RWPE2 (cell line): ENCODE measurements around the gene MFF.
A peak's percentile ranks its signal among the peaks of the same experiment; 100 is the strongest.
"Not testable (repeated sequence)": the region's sequence is repeated elsewhere in the genome, so short reads cannot be mapped to it uniquely, and the experiment has no call there.

Experiments
- ATAC-seq: fragments of 200-7000 bp; cut with Tn5 transposase; 3 replicates; pipeline ENCODE4 v1.9.1; 2021; ENCODE audit warnings: low read depth
- DNase-seq: peaks from one replicate; pipeline ENCODE4 v3.0.0-alpha.2; 2020; ENCODE audit warnings: low spot score
- H3K27ac ChIP-seq: fragments of 450-650 bp; 2 replicates; pipeline ENCODE4 v1.5.1; 2017; ENCODE audit warnings: mild to moderate bottlenecking; ENCODE audit not compliant: poor library complexity, severe bottlenecking
- H3K27me3 ChIP-seq: fragments of 250-450 bp; sonication (Bioruptor Pico); 2 replicates; pipeline ENCODE4 v1.5.1; 2021; ENCODE audit warnings: mild to moderate bottlenecking, moderate library complexity; ENCODE audit not compliant: insufficient read depth, poor library complexity, severe bottlenecking
- H3K36me3 ChIP-seq: fragments of 250-450 bp; sonication (Bioruptor Pico); 2 replicates; pipeline ENCODE4 v1.5.1; 2020; ENCODE audit warnings: low read depth, mild to moderate bottlenecking, moderate library complexity
- H3K4me1 ChIP-seq: fragments of 250-450 bp; sonication (Bioruptor Pico); 2 replicates; pipeline ENCODE4 v1.5.1; 2021; ENCODE audit warnings: mild to moderate bottlenecking, moderate library complexity; ENCODE audit not compliant: insufficient read depth, poor library complexity, severe bottlenecking
- H3K4me3 ChIP-seq: fragments of 250-450 bp; sonication (Bioruptor Pico); 2 replicates; pipeline ENCODE4 v1.5.1; 2021; ENCODE audit warnings: mild to moderate bottlenecking, moderate library complexity; ENCODE audit not compliant: severe bottlenecking
- H3K9me3 ChIP-seq: fragments of 250-450 bp; sonication (Bioruptor Pico); 2 replicates; pipeline ENCODE4 v1.5.1; 2021; ENCODE audit warnings: mild to moderate bottlenecking, moderate library complexity; ENCODE audit not compliant: severe bottlenecking
- TF ChIP-seq, protein P1 (sequence below): fragments of 450-650 bp; IDR thresholded peaks from one replicate; pipeline ENCODE4 v1.5.1; 2017; ENCODE audit warnings: mild to moderate bottlenecking, moderate library complexity; ENCODE audit not compliant: poor library complexity, severe bottlenecking

MFF gene

DNA sequence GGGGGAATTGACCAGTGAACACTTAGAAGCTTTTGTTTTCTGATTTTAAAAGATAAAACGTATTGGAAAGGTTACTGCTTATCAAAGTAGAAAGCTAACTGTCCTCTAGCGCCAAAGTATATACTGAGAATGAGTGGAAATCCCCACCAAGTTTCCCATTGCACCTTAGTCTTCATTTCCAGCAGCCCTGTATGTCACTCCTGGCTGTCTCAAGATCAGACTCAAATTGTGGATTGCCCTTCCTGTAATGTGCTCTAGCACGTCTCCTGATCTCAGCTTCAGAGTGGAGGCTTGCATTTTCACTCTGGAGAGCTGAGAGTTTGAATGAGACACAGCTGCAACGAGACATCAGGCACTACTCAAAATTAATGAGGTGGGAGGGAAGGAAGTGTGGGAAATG lies 26.6 kb downstream of the MFF start:
- peaks cover 6% of the 10 kb centered on the region for H3K4me1 ChIP-seq
- H3K36me3 ChIP-seq: peaks cover 65% of the 10 kb centered on the region
- H3K9me3 ChIP-seq: no peaks in the 10 kb centered on the region
- H3K4me3 ChIP-seq: no peak overlapping the region
- no peaks in the 10 kb centered on the region for H3K27me3 ChIP-seq
- no peak for ATAC-seq
- no peak overlapping the region for H3K27ac ChIP-seq
- TF ChIP-seq, protein P1, sequence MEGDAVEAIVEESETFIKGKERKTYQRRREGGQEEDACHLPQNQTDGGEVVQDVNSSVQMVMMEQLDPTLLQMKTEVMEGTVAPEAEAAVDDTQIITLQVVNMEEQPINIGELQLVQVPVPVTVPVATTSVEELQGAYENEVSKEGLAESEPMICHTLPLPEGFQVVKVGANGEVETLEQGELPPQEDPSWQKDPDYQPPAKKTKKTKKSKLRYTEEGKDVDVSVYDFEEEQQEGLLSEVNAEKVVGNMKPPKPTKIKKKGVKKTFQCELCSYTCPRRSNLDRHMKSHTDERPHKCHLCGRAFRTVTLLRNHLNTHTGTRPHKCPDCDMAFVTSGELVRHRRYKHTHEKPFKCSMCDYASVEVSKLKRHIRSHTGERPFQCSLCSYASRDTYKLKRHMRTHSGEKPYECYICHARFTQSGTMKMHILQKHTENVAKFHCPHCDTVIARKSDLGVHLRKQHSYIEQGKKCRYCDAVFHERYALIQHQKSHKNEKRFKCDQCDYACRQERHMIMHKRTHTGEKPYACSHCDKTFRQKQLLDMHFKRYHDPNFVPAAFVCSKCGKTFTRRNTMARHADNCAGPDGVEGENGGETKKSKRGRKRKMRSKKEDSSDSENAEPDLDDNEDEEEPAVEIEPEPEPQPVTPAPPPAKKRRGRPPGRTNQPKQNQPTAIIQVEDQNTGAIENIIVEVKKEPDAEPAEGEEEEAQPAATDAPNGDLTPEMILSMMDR: no peak
- no peak for DNase-seq

DNA sequence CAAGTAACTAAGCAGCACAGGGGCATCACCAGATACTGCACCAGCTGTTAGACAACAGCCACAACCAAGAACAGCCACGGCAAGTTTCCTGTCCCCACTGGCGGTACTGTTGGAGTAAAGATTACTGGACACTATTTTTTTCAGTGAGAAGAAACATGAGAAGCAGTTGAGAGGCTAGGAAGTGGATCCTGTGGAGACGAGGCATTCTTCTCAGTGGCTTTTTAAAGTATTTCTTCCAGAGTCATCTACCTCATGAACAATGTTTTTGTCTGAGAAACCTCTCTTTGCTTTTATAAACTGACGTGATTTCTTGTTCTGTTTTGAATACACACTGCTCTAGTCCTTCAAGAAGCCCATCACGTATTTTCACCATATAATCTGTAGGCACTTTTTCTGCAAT lies 35.3 kb downstream of the MFF start:
- no peak for DNase-seq
- no peaks in the 10 kb centered on the region for H3K27me3 ChIP-seq
- H3K27ac ChIP-seq: no peak overlapping the region
- no peaks in the 10 kb centered on the region for H3K9me3 ChIP-seq
- no peak overlapping the region for H3K4me3 ChIP-seq
- H3K4me1 ChIP-seq: no peaks in the 10 kb centered on the region
- TF ChIP-seq, protein P1: no peak
- ATAC-seq: no peak
- peaks cover 42% of the 10 kb centered on the region for H3K36me3 ChIP-seq

DNA sequence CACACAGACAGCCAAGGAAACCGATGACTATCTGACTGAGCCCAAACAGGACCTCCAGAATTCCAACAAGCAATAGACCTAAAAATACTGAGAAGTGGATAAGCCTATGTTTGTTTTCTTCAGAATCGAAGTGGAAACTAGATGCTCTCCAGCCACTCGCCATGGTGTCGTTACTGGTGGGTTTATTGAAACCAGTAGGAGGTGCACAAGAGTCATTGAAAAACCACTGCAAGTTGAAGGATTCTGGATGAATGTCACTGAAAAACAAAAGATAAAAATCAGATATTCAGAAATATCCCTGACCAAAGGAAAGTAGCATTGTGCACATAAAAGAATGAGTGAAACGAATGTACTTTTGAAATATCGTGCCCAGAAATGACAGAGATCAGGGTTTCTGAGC lies 38.7 kb downstream of the MFF start:
- Histone ChIP-seq H3K9me3 (no peaks in the 10 kb centered on the region), H3K36me3 (peaks cover 13% of the 10 kb centered on the region; the same call in 1 of the 2 replicates), H3K27ac (no peak overlapping the region), H3K4me1 (no peaks in the 10 kb centered on the region), H3K4me3 (no peak overlapping the region), H3K27me3 (no peaks in the 10 kb centered on the region)
- ATAC-seq (no peak), DNase-seq (no peak)
- TF ChIP-seq, protein P1: peak; percentile 5

DNA sequence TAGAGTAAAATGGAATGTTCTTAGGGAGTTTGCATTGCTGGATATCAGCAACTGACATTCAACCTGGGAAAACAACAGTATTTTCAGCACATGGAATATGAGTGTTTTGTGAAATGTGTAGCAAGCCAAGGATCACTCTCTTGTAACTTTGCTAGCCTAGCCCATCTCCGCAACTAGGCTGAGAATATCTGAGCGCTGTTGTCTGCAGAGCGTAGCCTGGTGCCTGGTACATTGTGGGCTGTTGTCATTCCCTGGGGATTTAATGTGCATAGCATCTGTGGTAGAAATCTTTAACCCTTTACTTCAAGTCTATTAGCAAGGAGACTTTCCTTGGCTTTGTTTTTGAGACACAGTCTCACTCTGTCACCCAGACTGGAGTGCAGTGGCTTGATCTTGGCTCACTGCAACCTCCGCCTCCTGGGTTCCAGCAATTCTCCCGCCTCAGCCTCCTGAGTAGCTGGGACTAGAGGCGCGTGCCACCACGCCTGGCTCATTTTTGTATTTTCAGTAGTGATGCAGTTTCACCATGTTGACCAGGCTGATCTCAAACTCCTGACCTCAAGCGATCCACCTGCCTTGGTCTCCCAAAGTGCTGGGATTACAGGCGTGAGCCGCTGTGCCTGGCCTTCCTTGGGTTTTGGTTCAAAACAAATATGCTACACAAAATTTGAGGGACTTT lies 39.7 kb downstream of the MFF start:
- H3K4me1 ChIP-seq, DNase-seq: not testable (repeated sequence)

DNA sequence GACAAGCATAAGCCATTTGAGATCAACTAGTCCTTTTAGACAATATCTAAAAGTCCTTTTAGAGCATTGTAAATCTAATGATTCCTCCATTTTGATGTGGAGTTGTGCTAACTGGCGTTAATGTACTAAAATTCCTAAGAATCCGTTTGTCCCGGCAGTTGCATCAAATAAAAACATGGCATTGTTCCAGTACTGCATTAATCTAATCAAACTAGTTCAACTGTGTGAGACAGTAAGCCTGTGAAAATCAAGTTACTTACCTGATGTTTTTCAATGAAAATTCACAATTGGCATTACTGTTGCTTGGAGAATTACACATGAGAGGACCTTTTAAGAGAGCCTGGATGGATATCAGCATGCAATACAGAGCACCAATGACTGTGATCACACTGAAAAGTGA lies 40.8 kb downstream of the MFF start:
- no peaks in the 10 kb centered on the region for H3K27me3 ChIP-seq
- H3K4me3 ChIP-seq: no peak overlapping the region
- ATAC-seq (no peak), DNase-seq (no peak)
- peaks cover 4% of the 10 kb centered on the region; the same call in 1 of the 2 replicates for H3K36me3 ChIP-seq
- H3K9me3 ChIP-seq: no peaks in the 10 kb centered on the region
- TF ChIP-seq, protein P1: no peak
- H3K27ac ChIP-seq: no peak overlapping the region
- peaks cover 3% of the 10 kb centered on the region for H3K4me1 ChIP-seq

More for the DNA sequence above, 39.7 kb downstream of the MFF start:
- not testable (repeated sequence) for H3K9me3 ChIP-seq, ATAC-seq, H3K36me3 ChIP-seq, H3K27me3 ChIP-seq, H3K27ac ChIP-seq, H3K4me3 ChIP-seq
